Measurements from ENCODE around the gene TUBG1. TPM values are rescaled to one million over a fixed set of nuclear protein-coding genes. Genes with fewer than 3 reads are reported as not detected.
"Not testable (repeated sequence)": the region's sequence is repeated elsewhere in the genome, so short reads cannot be mapped to it uniquely, and the experiment has no call there.

Gene TUBG1
- total RNA-seq, 1 experiment from 2014 or later = 140 TPM

DNA sequence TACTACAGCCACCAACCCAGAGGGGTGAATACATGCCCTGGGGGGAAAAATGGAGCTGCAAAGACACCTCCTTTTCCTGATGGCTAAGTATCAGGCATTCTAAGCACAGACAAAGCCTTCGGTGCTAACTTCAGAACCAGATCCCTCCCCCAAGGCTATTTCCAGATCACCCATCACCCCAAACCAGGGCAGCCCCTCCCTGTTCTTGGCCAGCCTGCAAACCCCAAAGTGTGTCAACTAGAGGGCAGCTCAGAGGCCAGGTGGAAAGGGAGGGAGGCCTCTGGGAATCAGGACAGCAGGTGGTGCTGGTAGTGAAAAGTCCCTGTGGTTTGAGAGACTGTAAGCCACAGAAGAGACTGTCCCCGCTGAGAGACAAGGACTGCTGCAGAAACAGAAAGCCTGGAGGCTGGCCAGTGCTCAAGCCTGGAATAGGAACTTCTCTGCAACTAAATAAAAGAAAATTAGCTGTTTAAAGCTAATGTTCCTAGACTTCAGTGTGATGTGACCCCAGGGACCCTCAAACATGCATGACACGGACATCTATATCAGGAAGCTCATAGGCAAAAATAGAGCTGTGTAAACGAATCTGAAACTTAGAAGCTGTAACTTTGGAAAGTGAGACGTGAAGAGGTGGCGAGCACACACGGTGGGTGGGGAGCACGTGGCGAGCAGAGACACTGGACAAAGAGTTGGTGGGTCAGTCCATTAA lies 9.1 kb downstream of the TUBG1 start (continued):
- no peak for TF ChIP-seq ARID4B (CRISPR knock-in tag; IDR thresholded peaks at IDR 0.05; ENCODE audit: borderline replicate concordance)
- no peak for TF ChIP-seq MAX (CRISPR knock-in tag; IDR thresholded peaks at IDR 0.05)
- TF ChIP-seq NR1H2 (CRISPR knock-in tag; IDR thresholded peaks at IDR 0.05) = no peak

GRCh38 chr17:42621987-42622386 lies 12.5 kb downstream of the TUBG1 start:
- H3K36me3 Mint-ChIP-seq; H3K27ac Mint-ChIP-seq; ATAC-seq; DNase-seq (ENCODE audit: low spot score); H3K9me3 Mint-ChIP-seq; H3K4me3 Mint-ChIP-seq; H3K27me3 Mint-ChIP-seq (ENCODE audit: low read depth); POLR2A ChIA-PET: not testable (repeated sequence)
- peaks cover 12% of the 10 kb centered on the region for H3K4me1 Mint-ChIP-seq
- TF ChIP-seq ZNF121 (CRISPR knock-in tag; IDR thresholded peaks at IDR 0.05) = peak; percentile 59; the same call in 1 of the 2 replicates
- CTCF ChIA-PET = interaction anchor here (1.4 to 2.4 kb wide), 3 partner anchors 44 to 59 kb away, joined by 5 to 7 read pairs (median 6); partner anchors contain the start of gene PSMC3IP

GRCh38 chr17:42623271-42623670 lies 13.8 kb downstream of the TUBG1 start:
- CTCF ChIA-PET = interaction anchor here (1.2 to 2.4 kb wide), 4 partner anchors 51 to 140 kb away, joined by 3 to 7 read pairs (median 4); no protein-coding TSS in a partner anchor
- Mint-ChIP-seq H3K4me1 (peaks cover 8% of the 10 kb centered on the region), H3K27ac (no peak overlapping the region), H3K9me3 (no peaks in the 10 kb centered on the region), H3K27me3 (ENCODE audit: low read depth) (no peaks in the 10 kb centered on the region), H3K36me3 (no peaks in the 10 kb centered on the region), H3K4me3 (no peak overlapping the region)
- POLR2A ChIA-PET = no interaction called here
- DNase-seq (ENCODE audit: low spot score) (no peak), ATAC-seq (no peak)
- TF ChIP-seq TP53 (CRISPR knock-in tag; IDR thresholded peaks at IDR 0.05) (no peak), ATF3 (CRISPR knock-in tag; conservative IDR thresholded peaks at IDR 0.05) (no peak), CREM (CRISPR knock-in tag; IDR thresholded peaks at IDR 0.05) (no peak)

GRCh38 chr17:42623732-42624596 lies 14.5 kb downstream of the TUBG1 start:
- H3K27ac Mint-ChIP-seq = no peak overlapping the region

GRCh38 chr17:42627032-42627764 lies 17.7 kb downstream of the TUBG1 start:
- ChIA-PET POLR2A (interaction anchor here (0.6 to 0.7 kb wide), 2 partner anchors 11 to 56 kb away, joined by 3 read pairs; no protein-coding TSS in a partner anchor), CTCF (interaction anchor here (0.7 to 1.7 kb wide), 6 partner anchors 9 to 163 kb away, joined by 3 to 12 read pairs (median 6); partner anchors contain the start of genes PLEKHH3 and PSMC3IP)
- not testable (repeated sequence) for H3K9me3 Mint-ChIP-seq; H3K4me3 Mint-ChIP-seq; H3K36me3 Mint-ChIP-seq; H3K4me1 Mint-ChIP-seq; H3K27ac Mint-ChIP-seq; DNase-seq (ENCODE audit: low spot score); H3K27me3 Mint-ChIP-seq (ENCODE audit: low read depth)
- peak; percentile 93 for ATAC-seq

More at GRCh38 chr17:42623732-42624596, 14.5 kb downstream of the TUBG1 start:
- ATAC-seq (no peak), DNase-seq (ENCODE audit: low spot score) (no peak)
- peaks cover 2% of the 10 kb centered on the region; the same call in 1 of the 2 replicates for H3K4me1 Mint-ChIP-seq
- H3K9me3 Mint-ChIP-seq = no peaks in the 10 kb centered on the region
- no peak for TF ChIP-seq ATF6 (CRISPR knock-in tag; IDR thresholded peaks at IDR 0.05)
- TF ChIP-seq ELF4 (CRISPR knock-in tag; IDR thresholded peaks at IDR 0.05; ENCODE audit: low read depth) = no peak
- no peak for TF ChIP-seq ZNF671 (CRISPR knock-in tag; IDR thresholded peaks at IDR 0.05)
- no peaks in the 10 kb centered on the region for H3K27me3 Mint-ChIP-seq (ENCODE audit: low read depth)
- H3K36me3 Mint-ChIP-seq = no peaks in the 10 kb centered on the region
- ChIA-PET POLR2A (no interaction called here), CTCF (interaction anchor here (1.1 to 2.4 kb wide), 5 partner anchors 45 to 140 kb away, joined by 3 to 9 read pairs (median 4); no protein-coding TSS in a partner anchor)
- no peak overlapping the region for H3K4me3 Mint-ChIP-seq

All from WTC11 (cell line).